GM19351 (cell line): ENCODE data around the gene FTO.
"Not testable (repeated sequence)": the region's sequence is repeated elsewhere in the genome, so short reads cannot be mapped to it uniquely, and the experiment has no call there.

Experiments used
- ATAC-seq: cut with Tn5 transposase; IDR thresholded peaks from one replicate; pipeline ENCODE4 v1.9.1; 2021; ENCODE audit warnings: mild to moderate bottlenecking, moderate library complexity; ENCODE audit not compliant: unreplicated experiment

FTO gene

DNA sequence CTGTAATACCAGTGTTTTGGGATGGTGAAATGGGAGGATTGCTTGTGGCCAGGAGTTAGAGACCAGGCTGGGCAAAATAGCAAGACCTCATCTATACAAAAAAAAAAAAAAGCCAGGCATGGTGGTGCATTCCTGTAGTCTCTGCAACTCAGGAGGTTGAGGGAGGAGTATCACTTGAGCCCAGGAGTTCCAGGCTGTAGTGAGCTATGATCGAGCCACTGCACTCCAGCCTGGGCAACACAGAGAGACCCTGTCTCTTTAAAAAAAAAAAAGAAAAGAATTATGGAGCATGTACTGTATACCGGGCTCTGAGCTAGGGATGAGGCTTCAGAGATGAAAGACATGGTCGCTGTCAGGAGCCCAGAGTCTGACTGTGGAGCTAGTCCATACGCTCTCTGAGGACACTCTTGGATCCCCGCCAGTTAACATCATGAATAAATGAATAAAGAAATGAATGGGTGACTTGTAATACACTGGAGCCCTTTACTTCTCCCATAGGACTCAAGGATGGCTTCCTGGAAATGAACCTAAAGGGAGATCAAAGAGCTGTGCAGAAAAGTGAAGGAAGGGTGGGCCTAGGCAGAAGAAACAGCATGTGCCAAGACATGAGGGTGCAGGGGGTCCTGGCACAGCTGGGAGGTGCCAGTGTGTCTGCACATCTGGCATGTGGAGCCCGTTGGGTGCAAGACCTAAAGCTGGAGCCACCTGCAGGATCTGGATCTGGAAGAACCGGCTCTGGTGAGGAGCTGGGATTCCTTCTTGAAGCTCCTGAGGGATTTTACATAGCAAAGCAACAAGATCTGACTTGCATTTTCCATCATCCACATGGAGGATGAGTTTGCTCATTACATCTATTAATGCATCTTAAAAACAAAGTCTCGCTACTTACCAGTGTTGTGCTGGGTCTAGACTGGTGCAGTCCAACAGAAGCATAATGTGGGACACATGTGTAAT, 462.2 kb downstream of the FTO start:
- ATAC-seq: no peak

DNA sequence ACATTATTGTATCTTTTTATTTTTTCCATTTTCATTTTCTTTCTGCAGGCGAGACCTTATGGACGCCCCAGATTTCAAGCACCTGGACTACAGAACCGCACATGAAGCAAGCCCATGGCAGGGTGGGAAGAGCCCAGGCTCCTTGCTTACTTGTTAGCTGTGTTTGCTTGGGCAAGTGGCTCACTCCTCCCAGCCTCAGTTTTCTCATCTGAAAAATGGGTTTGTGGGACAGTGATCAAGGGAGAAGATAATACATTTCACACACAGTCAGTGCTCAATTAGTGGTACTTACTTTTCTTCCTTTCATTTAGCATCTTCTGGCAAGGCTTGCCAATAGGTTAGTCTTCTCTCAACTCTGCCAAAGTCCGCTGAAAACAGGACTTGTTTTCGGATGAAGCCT, 465.2 kb downstream of the FTO start:
- ATAC-seq: no peak

DNA sequence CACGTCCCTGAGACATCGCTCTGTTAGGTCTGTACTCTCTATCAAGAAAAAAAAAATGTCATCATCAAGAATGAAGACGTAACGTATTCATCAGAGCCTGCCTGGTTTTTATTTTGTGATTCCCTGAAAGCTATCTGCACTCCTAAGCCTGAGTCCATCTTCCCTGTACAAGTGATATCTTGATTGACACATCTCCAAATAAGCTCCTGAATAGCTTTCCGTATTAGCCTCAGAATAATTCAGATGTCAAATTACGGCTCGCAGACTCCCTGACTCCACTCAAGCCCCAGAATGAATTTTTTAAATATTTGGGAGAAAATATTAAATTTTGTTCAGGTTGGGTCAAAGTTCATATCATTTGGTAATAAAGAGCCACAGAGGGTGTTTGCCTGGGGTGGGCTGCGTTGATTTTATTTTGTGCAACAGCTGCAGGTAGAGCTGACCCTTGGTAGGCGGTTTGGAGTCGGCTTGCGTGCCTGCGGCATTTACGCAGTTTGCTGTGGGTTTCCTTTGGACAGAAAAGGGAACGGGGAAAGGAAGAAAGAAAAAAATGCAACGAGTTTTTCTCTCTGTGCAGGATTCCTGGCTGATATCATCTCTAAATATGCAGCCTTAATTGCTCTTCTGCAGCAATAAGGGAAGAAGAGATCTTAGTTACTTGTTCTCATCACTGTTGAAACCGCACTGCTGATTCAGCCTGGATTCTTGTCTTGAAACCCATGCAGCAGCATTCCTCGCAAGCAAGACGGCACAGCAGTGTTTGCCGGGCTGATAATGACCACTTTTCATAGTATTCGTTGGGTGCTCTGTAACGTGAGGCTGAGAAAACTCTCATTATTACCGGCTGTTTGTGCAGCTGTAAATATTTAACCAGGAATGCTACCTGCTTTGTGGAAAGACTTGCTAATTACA, 467.9 kb downstream of the FTO start:
- ATAC-seq: no peak

DNA sequence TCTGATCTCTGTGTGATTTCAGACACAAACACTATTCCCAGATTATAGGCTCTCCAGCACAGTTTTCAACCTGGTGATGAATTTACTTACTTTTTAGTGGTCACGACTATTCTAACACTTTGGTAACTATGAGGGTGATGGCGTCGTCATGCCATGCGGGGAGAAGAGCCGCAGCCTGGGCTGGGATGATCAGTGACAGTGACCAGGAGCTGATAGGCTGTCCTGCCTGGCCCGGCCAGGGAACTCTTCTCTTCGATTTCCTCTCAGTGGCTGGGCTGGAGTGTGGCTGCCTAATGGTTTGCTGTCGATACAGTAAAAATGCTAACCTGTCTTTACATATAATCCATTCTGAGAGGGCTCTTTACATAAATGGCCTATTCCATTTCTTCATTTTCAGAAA, 469.5 kb downstream of the FTO start:
- ATAC-seq: no peak

DNA sequence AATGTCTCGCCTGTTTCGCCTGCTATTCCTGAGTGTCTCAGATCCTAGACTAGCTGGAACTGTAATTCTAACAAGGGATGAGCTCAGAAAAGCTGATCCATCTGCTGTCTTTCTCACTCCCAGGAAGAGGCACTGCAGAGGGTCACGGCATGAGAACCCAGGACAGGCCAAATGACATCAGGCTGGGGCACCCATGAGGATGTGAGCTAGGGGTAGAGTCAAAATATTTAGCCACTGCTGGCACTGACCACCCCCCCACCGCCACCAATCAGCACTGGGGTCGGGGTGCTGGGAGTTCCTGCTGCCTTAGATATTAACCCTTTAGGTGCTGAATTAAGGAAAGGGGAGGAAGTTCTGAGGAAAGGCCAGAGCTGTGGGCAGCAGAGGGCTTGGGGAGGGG, 470.2 kb downstream of the FTO start:
- no peak for ATAC-seq

DNA sequence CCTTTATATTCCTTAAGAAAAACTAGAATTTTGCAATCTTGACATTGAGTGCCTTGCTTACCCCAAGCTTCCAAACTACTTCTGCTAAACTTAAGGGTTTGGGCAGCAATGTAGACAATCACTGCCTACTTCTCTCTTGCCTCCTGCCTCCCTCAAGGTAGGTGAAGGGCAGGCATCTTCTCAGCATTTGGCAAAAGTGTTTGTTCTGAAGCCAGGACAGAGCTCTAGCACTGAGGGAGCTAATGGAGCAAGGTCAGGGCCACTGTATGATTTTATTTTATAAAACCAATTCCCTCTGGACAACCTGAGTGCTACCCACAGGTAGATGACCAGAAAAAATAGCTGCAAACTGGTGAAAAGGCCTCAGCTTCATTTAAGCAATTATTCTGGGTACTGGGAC, 470.8 kb downstream of the FTO start:
- no peak for ATAC-seq

DNA sequence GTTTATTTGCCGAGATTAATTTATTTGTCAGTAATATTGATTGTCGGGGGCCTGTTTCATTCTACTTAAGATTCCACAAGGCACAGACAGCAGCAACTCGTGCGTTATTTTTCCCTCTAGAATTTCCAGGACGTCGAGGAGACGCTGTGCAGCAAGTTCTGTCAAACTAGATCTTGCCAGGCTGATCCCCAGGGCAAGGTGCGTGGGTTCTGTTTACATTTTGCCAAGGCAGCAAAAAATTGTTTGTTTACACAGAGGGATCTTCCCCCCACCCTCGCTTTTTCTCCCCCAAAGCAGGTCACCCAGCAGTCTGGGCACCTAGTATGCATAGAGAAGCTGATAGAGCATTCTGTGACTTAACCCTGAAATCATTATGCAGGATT, 471.2 kb downstream of the FTO start:
- ATAC-seq: no peak

DNA sequence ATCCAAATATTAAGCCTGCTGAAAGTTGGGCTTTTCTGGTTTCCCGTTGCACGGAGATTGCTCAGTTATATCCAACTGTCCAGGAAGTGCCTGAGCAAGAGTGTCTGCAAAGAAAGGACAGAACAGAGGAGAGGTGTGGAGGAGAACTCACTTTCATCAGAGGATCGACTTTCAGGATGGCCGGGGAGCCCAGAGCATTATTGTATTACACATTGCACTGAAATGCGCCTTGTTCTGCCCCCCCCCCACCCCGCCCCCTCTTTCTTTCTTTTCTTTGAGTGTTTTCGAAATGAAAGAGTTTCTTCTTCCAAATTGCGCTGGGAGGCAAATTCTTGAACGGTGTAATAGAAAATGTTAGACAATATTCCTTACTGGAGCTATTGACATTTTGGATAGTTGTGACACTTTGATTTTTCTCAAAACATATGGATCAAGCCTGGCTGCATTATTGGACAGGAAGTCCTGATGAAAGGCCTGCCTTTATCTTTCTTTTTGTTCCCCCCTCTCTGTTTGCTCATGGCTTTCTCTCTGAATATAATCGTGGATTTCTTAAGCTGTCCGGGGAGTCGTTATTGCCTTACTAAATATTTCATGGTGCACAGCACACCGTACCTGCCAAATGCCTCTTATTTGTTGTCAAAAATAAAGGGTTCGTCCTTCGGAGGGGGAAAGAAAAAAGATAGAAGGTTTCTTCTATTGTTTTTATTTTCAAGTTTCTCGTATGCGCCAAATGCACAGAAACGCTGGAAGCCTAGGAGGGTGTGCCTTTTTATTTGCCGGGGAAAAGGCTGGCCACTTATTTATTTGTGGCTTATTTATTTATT, 471.8 kb downstream of the FTO start:
- ATAC-seq: no peak

DNA sequence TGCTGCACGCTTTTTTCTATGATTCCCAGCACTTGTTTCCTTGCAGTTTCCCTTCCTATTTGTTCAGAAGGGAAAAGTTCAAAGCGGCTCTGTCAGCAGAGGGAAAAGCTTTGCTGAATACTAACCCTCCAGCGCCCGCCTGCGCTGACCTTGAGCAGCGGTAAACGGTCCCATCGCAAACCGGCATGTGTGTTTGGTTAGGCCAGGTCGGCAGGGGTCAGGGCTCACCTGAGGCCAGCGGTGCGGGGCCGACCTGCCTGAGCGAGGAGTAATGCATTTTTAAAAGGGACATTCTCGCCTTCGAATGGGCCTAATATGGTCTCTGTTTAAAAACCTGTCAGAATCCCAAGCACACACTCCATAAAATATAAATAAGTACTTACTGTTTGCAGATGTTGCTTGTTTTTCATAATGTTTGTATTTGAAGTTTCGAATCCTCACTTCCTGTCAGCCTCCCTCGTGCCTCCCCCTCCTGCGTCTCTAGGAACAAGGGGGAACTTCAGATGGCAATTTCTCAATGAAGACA, 472.5 kb downstream of the FTO start:
- no peak for ATAC-seq

DNA sequence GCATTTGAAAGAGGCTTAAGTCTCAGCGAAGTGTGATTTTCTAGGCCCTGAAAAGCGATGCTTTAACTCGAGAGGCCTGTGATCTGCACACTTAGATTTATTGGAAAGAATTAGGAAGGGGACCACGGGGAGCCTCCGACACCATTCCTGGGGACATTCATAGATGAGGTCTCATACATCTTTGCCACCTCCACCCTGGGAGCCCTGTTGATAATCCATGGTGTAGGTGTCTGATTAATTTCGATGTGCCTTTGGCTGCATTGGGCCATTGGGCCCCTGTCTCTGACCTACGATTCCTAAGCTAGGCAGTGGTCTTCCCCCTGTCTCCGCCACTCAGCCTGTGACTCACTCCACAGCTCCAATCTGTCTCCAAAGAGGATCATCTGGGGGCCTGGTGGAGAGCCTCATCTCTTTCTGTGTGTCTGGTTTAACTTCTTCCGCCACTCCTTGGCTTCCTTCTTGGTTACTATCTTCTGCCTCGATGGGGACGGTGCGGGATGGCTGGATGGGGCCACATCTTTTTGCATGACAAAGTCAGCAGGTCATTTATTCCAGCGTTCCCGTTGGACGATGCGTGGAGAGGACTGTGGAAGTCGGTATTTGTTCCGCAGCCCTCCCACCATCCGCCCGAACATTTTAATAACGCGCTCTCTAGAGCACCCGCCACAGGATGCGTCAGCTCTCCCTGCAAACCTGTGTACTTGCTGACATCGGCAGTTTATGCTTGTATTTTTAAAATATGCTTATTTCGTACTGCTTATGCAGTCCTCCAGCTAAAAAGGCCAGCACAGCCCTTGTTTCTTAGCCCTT, 473.3 kb downstream of the FTO start:
- ATAC-seq: no peak

DNA sequence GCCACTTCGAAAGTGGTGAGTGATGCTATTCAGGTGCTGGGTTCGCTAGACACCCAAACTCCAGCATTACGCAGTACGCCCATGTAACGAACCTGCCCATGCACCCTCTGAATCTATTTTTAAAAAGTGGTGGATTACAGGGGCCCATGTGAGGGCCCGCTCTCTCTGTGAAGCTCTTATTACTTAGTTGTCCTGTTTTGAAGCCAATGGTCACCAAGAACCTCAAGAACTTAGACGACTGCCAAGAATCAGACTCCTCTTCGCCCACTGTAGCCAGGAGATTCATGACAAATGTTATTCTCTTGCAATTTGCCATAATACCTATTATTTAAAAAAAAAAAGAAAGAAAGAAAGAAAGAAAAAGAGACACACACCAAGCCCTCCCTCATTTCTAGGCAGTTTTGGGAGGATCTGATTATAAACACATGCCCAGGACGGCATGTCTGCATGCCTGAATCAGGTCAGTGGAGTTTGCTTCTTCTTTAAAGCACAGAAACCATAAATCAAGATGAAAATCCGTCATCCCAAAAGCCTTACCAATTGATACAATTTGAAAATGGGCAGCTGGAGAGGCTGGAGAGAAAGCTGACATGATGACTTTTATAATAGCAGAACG, 474.0 kb downstream of the FTO start:
- no peak for ATAC-seq

DNA sequence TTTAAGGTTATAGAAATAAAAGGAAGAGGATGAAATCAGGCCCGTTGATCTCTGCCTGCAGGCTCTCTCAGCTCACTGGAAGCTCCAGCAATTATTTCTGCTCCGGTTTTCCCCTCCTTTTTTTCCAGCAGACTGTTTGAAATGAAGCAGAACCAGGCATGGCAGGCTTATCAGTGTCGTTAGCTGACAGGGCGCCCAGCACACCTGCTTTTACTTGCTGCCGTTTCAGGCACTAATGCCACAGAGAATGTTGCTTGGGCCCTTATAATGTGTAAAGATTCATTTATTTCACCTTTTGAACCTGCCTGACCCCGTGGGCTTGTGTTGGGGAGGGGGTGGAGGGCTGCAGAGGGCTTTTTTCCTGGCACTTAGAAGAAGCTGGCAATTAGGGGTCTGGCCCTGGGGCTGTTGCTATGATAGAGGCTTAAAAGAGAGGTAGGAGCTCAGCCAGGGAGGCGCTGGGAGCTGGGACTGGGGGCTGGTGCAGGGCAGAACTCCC, 474.6 kb downstream of the FTO start:
- ATAC-seq: no peak

DNA sequence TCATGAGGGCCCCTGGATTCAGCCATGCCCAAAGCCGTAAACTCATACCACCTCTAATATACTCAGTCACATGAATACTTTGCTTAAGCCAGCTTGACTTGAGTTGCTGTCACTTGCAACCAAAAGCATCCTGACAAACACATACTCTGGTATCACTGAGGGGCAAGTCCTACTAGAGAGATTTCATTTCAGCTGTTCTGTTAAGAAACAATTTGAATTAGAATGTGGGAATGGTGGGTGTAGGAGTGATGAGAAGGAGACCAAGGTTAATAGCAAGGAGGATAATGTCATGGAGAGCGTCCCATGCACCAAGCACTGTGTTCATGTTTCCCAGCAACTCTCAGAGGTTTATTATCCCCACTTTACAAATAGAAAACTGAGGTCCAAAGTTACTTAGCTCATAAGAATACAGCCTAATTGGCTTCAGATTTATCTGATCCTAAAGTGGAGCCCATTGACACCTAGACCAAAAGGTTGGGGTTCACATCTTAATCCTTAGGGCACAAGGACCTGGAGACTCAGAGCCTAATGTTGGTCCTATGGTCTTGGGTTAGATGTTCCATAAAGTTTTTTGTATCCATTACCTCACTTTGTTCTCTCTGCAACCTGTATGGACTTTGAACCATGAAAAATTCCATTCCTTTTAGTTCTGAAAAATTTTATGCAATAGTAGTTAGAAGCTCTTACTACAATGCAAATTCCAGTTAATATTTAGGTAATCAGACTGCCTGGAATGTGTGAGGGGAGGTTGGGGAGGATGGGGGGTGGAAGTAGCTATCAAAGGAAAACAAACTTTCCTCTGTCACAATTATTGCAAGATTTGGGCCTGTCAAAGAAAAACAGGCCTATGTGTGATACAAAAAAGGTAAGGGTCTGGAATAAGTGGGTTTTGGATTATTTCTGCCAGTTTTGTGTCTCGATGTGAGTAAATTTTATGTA, 476.7 kb downstream of the FTO start:
- no peak for ATAC-seq

DNA sequence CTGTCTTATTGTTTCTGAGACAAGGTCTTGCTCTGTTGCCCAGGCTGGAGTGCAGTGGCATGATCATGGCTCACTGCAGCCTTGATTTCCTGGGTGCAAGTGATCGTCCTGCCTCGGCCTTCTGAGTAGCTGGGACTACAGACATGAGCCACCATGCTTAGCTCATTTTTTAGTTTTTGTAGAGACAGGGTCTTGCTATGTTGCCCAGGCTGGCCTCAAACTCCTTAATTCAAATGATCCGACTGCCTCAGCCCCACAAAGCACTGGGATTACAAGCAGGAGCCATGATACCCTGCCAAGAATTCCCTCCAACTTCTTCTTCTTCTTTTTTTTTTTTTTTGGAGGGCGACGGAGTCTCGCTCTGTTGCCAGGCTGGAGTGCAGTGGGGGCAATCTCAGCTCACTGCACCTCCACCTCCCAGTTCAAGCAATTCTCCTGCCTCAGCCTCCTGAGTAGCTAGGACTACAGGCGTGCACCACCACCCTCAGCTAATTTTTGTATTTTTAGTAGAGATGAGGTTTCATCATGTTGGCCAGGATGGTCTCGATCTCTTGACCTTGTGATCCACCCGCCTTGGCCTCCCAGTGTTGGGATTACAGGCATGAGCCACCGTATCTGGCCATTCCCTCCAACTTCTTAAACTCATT, 477.9 kb downstream of the FTO start:
- not testable (repeated sequence) for ATAC-seq

DNA sequence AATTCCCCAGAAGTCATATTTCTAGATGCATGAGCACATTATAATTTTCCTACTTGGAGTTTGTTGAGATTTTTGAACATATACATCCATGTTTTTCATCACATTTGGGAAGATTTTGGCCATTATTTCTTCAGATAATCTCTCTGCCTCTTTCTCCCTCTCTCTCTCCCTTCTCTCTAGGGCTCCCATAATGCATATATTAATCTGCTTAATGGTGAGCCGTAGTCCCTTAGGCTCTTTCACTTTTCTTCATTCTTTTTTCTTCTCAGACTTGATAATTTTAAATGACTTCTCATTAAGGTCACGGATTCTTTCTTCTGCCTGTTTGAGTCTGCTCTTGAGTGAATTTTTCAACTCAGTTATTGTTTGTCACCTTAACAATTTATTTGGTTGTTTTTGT, 481.1 kb downstream of the FTO start:
- no peak for ATAC-seq

DNA sequence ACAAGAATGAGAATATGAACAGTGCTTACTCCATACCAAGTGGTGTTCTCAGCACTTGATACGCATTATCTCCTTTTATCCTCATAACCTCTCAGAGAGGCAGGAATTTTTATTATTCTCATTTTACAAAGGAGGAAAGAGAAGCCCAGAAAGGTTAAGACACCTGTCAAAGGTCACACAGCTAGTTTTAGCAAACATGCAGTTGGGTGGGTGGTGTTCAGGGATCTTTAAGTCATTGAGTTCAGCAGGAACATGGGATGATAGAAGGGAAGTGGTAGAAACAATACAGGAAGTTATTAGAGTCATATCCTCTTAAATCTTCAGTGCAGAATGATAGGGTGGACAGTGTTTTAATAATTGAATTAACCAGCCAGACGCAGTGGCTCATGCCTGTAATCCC, 487.2 kb downstream of the FTO start:
- no peak for ATAC-seq

DNA sequence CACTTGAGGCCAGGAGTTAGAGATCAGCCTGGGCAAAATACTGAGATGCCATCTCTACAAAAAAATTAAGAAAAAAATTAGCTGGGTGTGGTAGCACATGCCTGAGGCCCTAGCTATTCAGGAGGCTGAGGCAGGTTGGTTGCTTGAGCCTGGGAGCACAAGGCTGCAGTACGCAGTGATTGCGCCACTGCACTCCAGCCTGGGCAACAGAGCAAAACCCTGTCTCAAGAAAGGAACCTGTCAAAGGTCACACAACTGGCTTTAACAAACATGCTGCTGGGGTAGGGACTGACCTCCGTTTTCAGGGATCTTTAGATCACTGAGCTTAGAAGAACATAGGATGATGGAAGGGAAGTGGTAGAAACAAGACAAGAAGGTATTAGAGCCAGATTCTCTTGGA, 487.6 kb downstream of the FTO start:
- ATAC-seq: no peak
